Adipocyte (in vitro differentiated cells): Measurements from ENCODE around the gene HNRNPA3.
"Not testable (repeated sequence)": the region's sequence is repeated elsewhere in the genome, so short reads cannot be mapped to it uniquely, and the experiment has no call there.

Experiments used
- DNase-seq: peaks from one replicate; pipeline ENCODE4 v3.0.0-alpha.2; 2015; ENCODE audit warnings: low read depth
- H3K27me3 ChIP-seq: replicated peaks from 2 replicates; pipeline ENCODE4 v1.7.0; 2013; ENCODE audit warnings: mild to moderate bottlenecking, low read length, moderate library complexity; ENCODE audit not compliant: control insufficient read depth, insufficient read depth
- H3K36me3 ChIP-seq: 2 replicates; pipeline ENCODE4 v1.7.0; 2013; ENCODE audit warnings: low read length, mild to moderate bottlenecking, moderate library complexity; ENCODE audit not compliant: control insufficient read depth, insufficient read depth, severe bottlenecking
- H3K4me1 ChIP-seq: 2 replicates; pipeline ENCODE4 v1.7.0; 2013; ENCODE audit warnings: mild to moderate bottlenecking, low read length, moderate library complexity; ENCODE audit not compliant: control insufficient read depth, insufficient read depth
- H3K4me3 ChIP-seq: 2 replicates; pipeline ENCODE4 v1.7.0; 2013; ENCODE audit warnings: mild to moderate bottlenecking, low read length, moderate library complexity
- H3K9ac ChIP-seq: 2 replicates; pipeline ENCODE4 v1.7.0; 2013; ENCODE audit warnings: mild to moderate bottlenecking, low read length, moderate library complexity
- H3K9me3 ChIP-seq: 2 replicates; pipeline ENCODE4 v1.7.0; 2013; ENCODE audit warnings: mild to moderate bottlenecking, low read length, moderate library complexity; ENCODE audit not compliant: control insufficient read depth

The HNRNPA3 gene

DNA sequence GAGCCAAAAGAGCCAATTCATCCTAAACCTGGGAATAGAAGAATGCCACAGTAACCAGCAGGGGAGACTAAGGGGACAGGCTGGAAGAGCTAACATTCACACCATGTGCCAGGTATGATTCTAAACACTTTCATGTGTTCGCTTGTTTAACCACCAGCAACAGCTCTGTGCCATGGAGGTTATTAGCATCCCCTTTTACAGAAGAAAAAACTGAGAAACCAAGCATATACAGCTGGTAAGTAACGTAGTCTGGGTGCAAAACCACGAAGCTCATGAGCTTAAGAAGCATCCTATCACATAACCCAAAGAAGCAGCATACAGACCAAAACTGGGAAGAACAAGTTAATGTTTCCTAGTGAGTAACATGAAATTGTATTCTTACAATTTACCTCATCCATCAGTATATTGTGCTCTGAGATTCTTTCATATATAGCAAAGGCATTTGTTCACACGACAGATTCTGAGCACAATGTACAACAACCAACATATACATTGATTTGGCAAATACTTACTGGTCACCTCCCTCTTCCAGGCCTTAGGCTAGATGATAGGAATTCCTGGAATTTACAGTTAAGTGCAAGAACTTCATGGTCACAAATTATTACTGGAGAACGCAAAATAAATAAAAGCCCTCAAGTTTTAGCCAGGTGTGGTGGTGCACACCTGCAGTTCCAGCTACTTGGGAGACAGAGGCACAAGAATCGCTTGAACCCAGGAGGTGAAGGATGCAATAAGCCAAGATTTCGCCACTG is 36.5 kb upstream of the HNRNPA3 start:
- H3K27me3 ChIP-seq = no peaks in the 10 kb centered on the region
- H3K36me3 ChIP-seq = no peaks in the 10 kb centered on the region
- H3K9ac ChIP-seq = no peak overlapping the region
- H3K9me3 ChIP-seq = no peaks in the 10 kb centered on the region
- H3K4me3 ChIP-seq = no peak overlapping the region
- no peak for DNase-seq
- H3K4me1 ChIP-seq = peaks cover 4% of the 10 kb centered on the region

DNA sequence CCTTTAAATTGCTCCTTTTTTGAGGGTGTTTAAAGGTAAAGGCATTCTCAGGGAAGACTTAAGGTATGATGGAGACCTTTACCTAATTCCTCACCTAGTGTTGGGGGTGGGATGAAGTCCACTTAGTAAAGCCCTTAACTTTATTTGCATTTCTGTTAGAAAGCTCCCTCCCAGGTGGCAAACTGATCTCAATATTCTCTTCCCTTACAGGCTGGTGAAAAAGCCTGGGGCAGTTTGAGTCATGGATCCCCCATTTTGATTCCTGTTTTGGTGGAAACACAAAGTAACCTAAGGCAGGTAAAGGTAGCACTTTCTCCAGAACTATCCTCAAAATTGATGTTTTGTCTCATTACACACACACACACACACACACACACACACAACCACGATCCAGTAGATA is 33.8 kb upstream of the HNRNPA3 start:
- no peaks in the 10 kb centered on the region for H3K36me3 ChIP-seq
- H3K9me3 ChIP-seq = no peaks in the 10 kb centered on the region
- no peak for DNase-seq
- H3K9ac ChIP-seq = no peak overlapping the region
- H3K4me1 ChIP-seq = peaks cover 3% of the 10 kb centered on the region
- no peaks in the 10 kb centered on the region for H3K27me3 ChIP-seq
- no peak overlapping the region for H3K4me3 ChIP-seq

DNA sequence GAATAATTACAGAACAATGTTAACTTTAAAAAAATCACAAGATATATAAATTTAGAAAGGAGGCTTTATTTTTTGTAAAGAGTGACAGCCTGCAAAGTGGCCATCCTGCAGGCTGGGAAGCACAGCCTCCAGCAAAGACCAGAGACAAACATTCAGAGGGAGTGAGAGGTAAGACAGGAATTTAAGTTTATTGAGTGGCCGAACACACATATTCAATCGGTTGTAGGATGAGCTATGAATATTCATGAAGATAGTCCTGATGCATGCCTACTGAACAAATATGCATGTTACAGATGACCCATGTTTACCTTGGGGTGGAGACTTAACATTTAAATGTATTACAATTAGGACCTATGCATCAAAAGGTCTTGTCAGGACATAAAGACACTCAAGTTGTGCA is 33.4 kb upstream of the HNRNPA3 start:
- Histone ChIP-seq H3K4me1 (peaks cover 7% of the 10 kb centered on the region), H3K36me3 (no peaks in the 10 kb centered on the region), H3K9me3 (no peaks in the 10 kb centered on the region), H3K27me3 (no peaks in the 10 kb centered on the region), H3K9ac (no peak overlapping the region), H3K4me3 (no peak overlapping the region)
- DNase-seq = no peak

DNA sequence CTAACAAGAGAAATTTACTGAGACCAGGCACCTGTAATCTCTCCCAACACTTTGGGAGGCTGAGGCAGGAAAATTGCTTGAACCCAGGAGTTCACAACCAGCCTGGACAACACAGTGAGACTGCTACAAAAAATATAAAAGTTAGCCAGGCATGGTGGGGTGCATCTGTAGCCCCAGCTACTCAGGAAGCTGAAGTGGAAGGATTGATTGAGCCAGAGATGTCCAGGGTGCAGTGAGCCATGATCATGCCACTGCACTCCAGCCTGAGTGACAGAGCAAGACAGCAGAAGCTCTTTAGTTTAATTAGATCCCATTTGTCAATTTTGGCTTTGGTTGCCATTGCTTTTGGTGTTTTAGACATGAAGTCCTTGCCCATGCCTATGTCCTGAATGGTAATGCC is 32.9 kb upstream of the HNRNPA3 start:
- not testable (repeated sequence) for H3K9me3 ChIP-seq, H3K27me3 ChIP-seq, H3K36me3 ChIP-seq, H3K4me1 ChIP-seq, H3K9ac ChIP-seq, DNase-seq, H3K4me3 ChIP-seq

DNA sequence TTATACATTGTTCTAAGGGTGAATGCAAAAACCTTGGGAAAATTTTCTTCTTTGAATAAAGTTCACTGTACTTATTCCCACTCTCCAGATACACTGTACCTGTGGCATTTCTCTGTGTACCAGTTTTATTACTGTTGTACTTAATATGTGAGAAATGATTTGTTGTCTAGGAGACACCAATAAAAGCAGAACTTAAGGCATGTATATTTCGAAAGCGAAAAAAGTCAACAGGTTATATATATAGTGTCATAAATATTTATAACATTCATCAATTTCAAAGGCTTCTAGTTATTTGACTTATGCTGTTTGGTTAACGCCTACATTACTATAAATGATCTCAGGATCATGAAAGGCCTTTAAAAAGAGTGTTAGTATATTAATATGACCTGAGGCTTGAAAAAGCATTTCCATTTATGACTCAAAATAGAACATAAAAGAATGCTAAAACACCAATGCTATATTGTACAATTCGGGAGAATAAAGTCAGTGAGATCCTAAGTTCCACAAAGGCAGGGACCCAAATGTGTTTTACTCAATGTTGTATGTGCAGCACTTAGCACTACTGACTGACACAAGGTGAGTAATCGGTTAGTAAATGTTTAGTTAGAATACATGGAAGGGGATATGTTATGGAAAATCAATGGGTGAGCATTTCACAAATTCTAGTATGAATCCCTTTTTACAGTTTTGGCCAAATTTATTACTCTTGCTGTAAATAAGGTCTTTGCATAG is 32.2 kb upstream of the HNRNPA3 start:
- Histone ChIP-seq H3K36me3 (no peaks in the 10 kb centered on the region), H3K27me3 (no peaks in the 10 kb centered on the region), H3K4me3 (no peak overlapping the region), H3K9ac (no peak overlapping the region), H3K9me3 (no peaks in the 10 kb centered on the region), H3K4me1 (peaks cover 9% of the 10 kb centered on the region)
- no peak for DNase-seq

DNA sequence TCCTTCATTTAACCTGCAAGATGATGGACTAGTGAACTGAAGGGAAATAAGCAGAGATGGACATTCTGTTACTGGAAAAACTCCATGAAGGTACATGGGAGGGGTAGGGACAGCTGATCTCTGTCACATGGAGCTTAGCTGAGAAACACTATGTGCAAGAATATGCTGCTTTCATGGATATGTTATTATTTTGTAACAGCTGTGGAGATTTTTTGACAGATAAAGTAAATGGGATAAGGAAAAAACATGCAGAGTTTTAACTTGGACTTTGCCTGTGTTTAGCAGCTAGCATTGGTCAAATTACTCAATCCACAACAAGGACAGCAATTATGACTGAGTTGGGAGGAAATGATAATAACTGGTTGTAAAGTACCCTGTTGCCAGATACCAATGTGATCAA is 28.7 kb upstream of the HNRNPA3 start:
- no peaks in the 10 kb centered on the region for H3K9me3 ChIP-seq
- no peaks in the 10 kb centered on the region for H3K27me3 ChIP-seq
- no peaks in the 10 kb centered on the region for H3K36me3 ChIP-seq
- DNase-seq = peak; percentile 47
- no peak overlapping the region for H3K9ac ChIP-seq
- no peak overlapping the region for H3K4me3 ChIP-seq
- H3K4me1 ChIP-seq = peaks cover 21% of the 10 kb centered on the region

DNA sequence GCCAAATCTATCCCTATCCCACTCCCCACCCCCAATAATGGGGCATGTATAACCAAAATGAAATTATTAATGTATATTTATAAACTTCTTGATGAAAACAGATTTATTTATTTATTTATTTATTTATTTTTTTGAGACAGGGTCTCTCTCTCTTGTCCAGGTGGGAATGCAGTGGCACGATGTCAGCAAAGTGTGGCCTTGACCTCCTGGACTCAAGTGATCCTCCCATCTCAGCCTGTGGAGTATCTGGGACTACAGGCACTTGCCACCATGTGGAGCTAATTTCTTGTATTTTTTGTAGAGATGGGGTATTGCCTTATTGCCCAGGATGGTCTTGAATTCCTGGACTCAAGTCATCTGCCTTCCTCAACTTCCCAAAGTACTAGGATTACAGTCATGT is 28.0 kb upstream of the HNRNPA3 start:
- H3K9me3 ChIP-seq = no peaks in the 10 kb centered on the region
- peaks cover 21% of the 10 kb centered on the region for H3K4me1 ChIP-seq
- H3K4me3 ChIP-seq = no peak overlapping the region
- no peaks in the 10 kb centered on the region for H3K27me3 ChIP-seq
- DNase-seq = no peak
- no peak overlapping the region for H3K9ac ChIP-seq
- no peaks in the 10 kb centered on the region for H3K36me3 ChIP-seq

DNA sequence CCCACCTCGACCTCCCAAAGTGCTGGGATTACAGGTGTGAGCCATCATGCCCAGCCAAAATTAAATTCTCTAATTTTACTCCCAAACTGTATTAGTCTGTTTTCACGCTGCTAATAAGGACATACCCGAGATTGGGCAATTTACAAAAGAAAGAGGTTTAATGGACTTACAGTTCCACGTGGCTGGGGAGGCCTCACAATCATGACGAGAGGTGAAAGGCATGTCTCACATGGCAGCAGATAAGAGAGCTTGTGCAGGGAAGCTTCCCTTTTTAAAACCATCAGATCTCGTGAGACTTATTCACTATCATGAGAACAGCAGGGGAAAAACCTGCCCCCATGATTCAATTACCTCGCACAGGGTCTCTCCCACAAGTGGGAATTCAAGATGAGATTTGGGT is 26.6 kb upstream of the HNRNPA3 start:
- H3K9ac ChIP-seq, H3K27me3 ChIP-seq, H3K9me3 ChIP-seq, DNase-seq, H3K4me3 ChIP-seq, H3K36me3 ChIP-seq: not testable (repeated sequence)
- peaks cover 21% of the 10 kb centered on the region for H3K4me1 ChIP-seq

DNA sequence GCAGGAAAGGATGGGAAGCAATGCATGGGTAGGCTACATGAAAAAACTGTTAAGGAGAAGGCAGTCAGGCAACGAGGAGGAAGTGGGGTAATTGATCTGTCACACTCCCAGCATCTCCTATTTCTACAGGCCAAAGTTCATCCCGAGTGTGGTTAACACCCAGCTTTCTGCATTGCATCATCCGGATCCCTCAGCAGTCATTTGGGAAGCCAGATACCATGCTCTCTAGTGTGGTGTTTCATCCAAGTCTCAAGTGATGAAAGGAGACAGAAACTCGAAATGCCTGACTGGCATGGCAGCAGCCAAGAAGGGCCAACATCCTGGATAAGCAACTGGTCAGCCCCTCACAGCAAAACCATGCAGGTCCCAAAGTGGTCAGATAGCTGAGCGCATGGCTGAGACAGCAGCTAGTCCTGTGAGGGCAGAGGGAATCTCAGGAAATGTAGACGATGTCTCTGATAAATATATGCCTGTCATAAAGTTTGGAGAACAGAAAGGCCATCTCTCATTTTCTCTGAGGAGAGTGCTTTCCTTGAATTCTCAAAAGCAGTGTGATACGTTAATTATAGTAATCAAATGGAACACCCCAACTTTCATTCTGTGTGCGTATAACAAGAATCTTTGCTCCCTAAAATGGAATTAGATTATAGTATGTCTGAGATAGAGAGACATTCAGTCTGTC is 24.8 kb upstream of the HNRNPA3 start:
- Histone ChIP-seq H3K27me3 (no peaks in the 10 kb centered on the region), H3K9me3 (no peaks in the 10 kb centered on the region), H3K36me3 (no peaks in the 10 kb centered on the region), H3K9ac (no peak overlapping the region), H3K4me1 (peaks cover 21% of the 10 kb centered on the region), H3K4me3 (no peak overlapping the region)
- peak; percentile 74 for DNase-seq

DNA sequence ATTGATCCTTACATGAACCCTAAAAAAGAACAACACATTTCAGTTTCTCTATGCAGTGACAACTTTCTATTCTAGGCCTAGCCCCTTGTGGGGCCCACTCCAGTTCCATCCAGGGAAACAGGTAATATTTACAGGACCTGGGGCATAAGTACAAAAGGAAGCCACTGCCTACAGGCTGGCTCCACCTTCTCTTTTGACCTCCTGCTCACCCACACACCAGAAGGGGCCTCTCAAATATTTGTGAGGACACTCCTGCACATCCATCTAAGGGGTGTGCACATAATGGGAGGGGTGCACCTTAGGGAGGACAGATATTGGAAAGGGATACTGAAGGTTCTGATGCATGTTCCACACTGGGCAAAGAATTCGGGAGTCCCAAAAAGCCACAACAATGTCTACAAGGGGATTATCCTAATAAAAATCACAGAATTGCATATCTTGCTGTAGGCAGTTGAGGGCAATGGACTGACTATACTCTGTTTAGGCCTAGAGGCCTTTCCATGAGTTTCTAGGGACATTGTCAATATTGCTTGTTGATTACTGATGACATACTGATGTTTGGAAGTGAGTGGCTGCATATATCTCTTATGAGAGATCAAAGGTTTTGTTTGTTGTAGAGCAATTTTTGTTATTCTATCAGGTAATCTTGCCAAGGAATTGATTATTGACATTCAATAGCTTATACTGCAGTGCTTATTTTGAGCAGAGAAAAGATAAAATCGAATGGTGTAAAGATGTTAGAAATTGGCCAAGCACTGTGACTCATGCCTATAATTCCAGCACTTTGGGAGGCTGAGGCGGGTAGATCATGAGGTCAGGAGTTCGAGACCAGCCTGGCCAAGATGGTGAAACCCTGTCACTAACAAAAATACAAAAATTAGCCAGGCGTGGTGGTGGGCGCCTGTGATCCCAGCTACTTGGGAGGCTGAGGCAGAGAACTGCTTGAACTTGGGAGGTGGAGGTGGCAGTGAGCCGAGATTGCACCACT is 23.8 kb upstream of the HNRNPA3 start:
- Histone ChIP-seq H3K27me3 (no peaks in the 10 kb centered on the region), H3K4me3 (no peak overlapping the region), H3K4me1 (peaks cover 18% of the 10 kb centered on the region), H3K36me3 (no peaks in the 10 kb centered on the region), H3K9me3 (no peaks in the 10 kb centered on the region), H3K9ac (no peak overlapping the region)
- no peak for DNase-seq
